Measurements from ENCODE around the gene DLK1.

- TF ChIP-seq CTCF (IDR thresholded peaks at IDR 0.05), result no peak
- no peak for TF ChIP-seq POLR2A (IDR thresholded peaks at IDR 0.05)
Measured at GRCh38 chr14:100754020-100754419, 27.3 kb downstream of the DLK1 start.

Measured in body of pancreas (tissue), 4 donors.